ENCODE results near the gene CABLES2.

- TF ChIP-seq CTCF (IDR thresholded peaks at IDR 0.05; ENCODE audit: low read depth, low read length, missing input control): no peak
- no peak for TF ChIP-seq MAX (IDR thresholded peaks at IDR 0.05)
- no peak for TF ChIP-seq JUND (IDR thresholded peaks at IDR 0.05)
- TF ChIP-seq TAF1 (conservative IDR thresholded peaks at IDR 0.05): no peak
- TF ChIP-seq REST (IDR thresholded peaks at IDR 0.05): no peak
- TF ChIP-seq SP1 (IDR thresholded peaks at IDR 0.05): no peak
- no peak for TF ChIP-seq RAD21 (IDR thresholded peaks at IDR 0.05)
- no peak for TF ChIP-seq ZBTB33 (IDR thresholded peaks at IDR 0.05)
- no peak for TF ChIP-seq GABPA (IDR thresholded peaks at IDR 0.05 in 1 of 2, conservative IDR thresholded peaks at IDR 0.05 in 1 of 2)
Observed at GRCh38 chr20:62377615-62378178, 29.4 kb downstream of the CABLES2 start.

All from liver (tissue), 3 donors.